GM19467 (cell line): ENCODE data around the gene NCOA6.
"Not testable (repeated sequence)": the region's sequence is repeated elsewhere in the genome, so short reads cannot be mapped to it uniquely, and the experiment has no call there.

ENCODE experiments used
- ATAC-seq: cut with Tn5 transposase; IDR thresholded peaks from one replicate; pipeline ENCODE4 v1.9.1; 2021; ENCODE audit warnings: mild to moderate bottlenecking, moderate library complexity; ENCODE audit not compliant: unreplicated experiment

Gene NCOA6

GRCh38 chr20:34831936-34832335 is 6.5 kb upstream of the NCOA6 start:
- ATAC-seq: no peak

GRCh38 chr20:34829191-34829590 is 3.7 kb upstream of the NCOA6 start:
- no peak for ATAC-seq

- peak; percentile 56 for ATAC-seq
Measured at GRCh38 chr20:34824806-34825529, 483 bp downstream of the NCOA6 start.

- ATAC-seq: no peak
Measured at GRCh38 chr20:34824452-34824805, 1.0 kb downstream of the NCOA6 start.

- ATAC-seq: no peak
Measured at GRCh38 chr20:34824026-34824425, 1.4 kb downstream of the NCOA6 start.

GRCh38 chr20:34820805-34821578 is 4.5 kb downstream of the NCOA6 start:
- no peak for ATAC-seq

GRCh38 chr20:34817801-34818200 is 7.7 kb downstream of the NCOA6 start:
- no peak for ATAC-seq

- no peak for ATAC-seq
Measured at GRCh38 chr20:34817072-34817471, 8.4 kb downstream of the NCOA6 start.

- no peak for ATAC-seq
Measured at GRCh38 chr20:34815636-34816035, 9.8 kb downstream of the NCOA6 start.

- no peak for ATAC-seq
Measured at GRCh38 chr20:34808583-34808982, 16.9 kb downstream of the NCOA6 start.

GRCh38 chr20:34807944-34808465 is 17.4 kb downstream of the NCOA6 start:
- ATAC-seq: not testable (repeated sequence)

- ATAC-seq: no peak
Measured at GRCh38 chr20:34806255-34806654, 19.2 kb downstream of the NCOA6 start.

GRCh38 chr20:34798871-34799270 is 26.6 kb downstream of the NCOA6 start:
- ATAC-seq: no peak

GRCh38 chr20:34798328-34798727 is 27.1 kb downstream of the NCOA6 start:
- ATAC-seq: no peak

GRCh38 chr20:34797012-34797995 is 28.1 kb downstream of the NCOA6 start:
- no peak for ATAC-seq

- ATAC-seq: no peak
Measured at GRCh38 chr20:34794006-34794585, 31.4 kb downstream of the NCOA6 start.

- ATAC-seq: no peak
Measured at GRCh38 chr20:34792687-34793363, 32.6 kb downstream of the NCOA6 start.

GRCh38 chr20:34791289-34792020 is 34.0 kb downstream of the NCOA6 start:
- no peak for ATAC-seq

- no peak for ATAC-seq
Measured at GRCh38 chr20:34781220-34781619, 44.2 kb downstream of the NCOA6 start.
